SIG-M5 treated with dmso at 0.1 percent for 504 hours (cell line): ENCODE results near the gene SWAP70.
A peak's percentile ranks its signal among the peaks of the same experiment; 100 is the strongest.
"Not testable (repeated sequence)": the region's sequence is repeated elsewhere in the genome, so short reads cannot be mapped to it uniquely, and the experiment has no call there.

ENCODE experiments used
- DNase-seq: peaks from one replicate; lab custom pipeline; 2025; ENCODE audit not compliant: unreplicated experiment; lab: John Stamatoyannopoulos, UW

Gene SWAP70

DNA sequence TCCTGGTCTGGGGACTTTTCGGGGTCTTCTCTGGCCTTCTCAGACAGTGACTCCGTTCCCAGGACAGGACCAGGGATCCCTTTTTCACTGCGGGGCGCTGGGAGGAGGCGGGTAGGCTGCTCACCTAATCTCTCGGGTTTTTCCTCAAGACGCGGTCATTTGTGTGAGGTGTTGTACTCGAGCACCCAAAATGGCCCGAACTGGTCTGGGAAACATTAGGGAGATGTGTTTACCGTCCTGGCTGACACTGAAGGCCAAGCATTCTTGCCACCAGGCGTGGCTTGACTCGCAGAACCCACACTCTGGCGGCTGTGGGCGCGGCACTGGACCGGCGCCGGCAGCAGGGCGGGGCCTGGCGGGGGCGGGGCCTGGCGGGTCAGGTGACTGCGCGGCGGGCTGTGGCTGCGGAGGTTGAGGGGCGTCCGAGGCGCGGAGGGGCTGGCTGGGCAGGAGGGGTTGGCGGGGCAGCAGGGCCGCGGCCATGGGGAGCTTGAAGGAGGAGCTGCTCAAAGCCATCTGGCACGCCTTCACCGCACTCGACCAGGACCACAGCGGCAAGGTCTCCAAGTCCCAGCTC, at the start of gene SWAP70:
SWAP70 (plus strand) TSS at position 379 of the 577 bp plus-strand sequence; CDS start at position 482, 103 bp downstream.
- peak; percentile 61 for DNase-seq

DNA sequence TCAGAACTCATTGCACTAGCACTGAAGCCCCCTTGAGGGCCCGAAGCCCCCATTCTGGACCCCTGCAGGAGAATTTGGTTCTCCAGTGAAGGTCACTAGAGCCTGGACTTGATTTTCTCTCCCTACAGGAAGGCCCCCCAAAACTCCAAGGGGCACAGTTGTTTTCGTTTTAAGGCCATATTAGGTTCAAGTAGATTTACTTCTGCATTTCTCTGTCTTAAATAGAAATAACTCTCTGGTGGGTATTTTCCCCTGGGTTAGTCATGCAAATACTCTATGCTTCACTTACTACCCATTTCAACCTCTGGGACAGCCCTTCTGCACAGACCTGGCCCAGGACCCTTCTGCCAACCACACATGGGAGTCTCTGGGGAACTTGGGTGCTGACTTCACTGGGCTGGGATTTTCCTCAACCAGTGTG, 48.8 kb upstream of the SWAP70 start:
- peak; percentile 64 for DNase-seq

DNA sequence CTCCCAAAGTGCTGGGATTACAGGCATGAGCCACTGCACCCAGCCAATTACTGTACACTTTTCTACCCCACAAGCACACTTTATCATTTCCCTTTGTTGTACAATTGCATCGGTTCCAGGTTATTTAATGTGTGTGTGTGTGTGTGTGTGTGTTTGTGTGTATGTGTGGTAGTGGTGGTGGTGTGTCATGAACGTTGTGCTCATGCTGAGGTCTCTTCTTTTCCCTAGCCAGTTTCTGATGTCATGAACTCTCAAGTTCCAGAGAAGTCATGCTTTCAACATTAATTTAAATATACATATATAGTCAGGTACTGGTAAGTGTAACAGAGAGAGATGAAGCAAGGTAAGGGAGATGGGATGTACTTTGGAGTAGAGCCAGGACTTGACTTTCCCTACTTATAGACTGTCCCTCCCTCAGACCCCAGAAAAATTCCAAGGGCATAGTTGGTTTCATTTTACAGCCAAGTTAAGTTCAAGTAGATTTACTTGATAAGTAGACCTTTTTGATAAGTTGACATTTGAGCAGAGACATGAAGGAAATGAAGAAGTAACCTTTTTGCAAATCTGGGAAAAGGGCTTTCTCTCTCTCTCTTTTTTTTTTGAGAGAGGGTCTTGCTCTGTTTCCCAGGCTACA, 47.7 kb upstream of the SWAP70 start:
- DNase-seq = no peak

DNA sequence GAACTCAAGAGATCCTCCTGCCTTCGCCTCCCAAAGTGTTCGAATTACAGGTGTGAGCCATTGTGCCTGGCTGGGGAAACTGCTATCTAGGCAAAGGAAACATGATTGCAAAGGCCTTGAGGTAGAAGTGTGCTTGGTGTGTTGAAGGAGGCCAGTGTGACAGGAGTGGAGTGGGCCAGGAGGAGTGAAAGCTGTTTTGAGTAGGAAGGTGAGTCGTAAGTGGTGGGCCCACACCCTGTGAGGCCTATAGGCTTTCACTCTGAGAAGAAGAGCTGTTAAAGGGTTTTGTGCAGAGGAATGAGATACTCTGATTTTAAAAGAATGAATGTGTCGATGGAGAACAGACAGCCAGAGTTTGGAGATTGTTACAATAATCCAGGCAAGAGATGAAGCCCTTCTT, 47.0 kb upstream of the SWAP70 start:
- no peak for DNase-seq

GRCh38 chr11:9617940-9618339, 45.9 kb upstream of the SWAP70 start:
- DNase-seq = no peak

DNA sequence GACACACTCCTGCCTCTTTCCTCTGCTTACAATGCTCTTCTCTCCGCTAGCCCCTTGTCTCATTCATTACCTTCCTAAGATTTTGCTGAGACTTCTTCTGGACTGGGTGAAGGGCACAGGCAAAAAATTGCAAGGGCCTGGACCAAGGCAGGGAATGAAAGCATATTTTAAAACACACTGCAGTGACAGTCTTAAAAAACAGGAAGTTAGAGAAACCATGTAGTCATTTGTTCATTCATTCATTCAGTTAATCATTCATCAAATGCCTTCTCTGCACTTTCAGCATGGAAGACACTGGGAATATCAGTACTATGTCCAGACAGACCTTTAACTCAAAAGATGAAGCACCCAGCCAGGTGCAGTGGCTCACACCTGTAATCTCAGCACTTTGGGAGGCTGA, 44.9 kb upstream of the SWAP70 start:
- no peak for DNase-seq

DNA sequence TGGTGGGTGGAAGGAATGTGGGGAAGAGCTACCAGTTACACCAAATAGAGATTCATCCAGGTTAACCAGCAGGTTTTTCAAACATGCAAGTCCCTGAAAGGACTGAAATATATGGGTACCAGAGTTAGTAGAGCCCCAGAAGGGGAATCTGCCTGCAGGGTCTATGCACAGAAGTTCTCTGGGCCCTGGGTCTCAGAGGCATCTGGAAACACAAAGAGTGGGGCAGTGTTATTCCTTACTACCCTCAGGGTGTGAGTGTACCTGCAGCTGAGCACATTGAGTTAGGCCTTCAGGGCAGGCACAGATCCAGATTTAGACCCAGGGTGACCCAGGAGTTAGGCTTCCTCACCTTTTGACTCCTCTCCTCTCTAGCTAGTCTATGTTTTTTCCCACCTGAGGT, 43.9 kb upstream of the SWAP70 start:
- no peak for DNase-seq

GRCh38 chr11:9622353-9622752, 41.5 kb upstream of the SWAP70 start:
- not testable (repeated sequence) for DNase-seq

- not testable (repeated sequence) for DNase-seq
Observed at GRCh38 chr11:9623053-9623452, 40.8 kb upstream of the SWAP70 start.

- no peak for DNase-seq
Observed at GRCh38 chr11:9624448-9624847, 39.4 kb upstream of the SWAP70 start.

DNA sequence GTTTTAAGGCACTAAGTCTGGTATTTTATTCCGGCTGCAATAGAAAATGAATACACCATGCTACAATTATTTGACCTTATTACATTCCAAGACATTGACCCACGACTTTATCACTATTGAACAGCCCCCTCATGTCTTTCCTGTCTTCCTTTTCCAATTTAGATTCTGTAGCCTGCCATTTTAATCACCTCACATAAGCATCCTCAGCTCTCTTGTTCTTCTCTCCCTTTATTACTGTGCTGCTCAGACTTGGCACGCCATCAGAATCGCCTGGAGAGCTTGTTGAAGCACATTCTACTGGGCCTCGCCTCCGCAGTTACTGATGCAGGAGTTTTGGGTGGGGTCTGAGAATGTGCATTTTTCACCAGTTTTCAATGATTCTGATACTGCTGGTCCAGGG, 38.7 kb upstream of the SWAP70 start:
- no peak for DNase-seq

- no peak for DNase-seq
Observed at GRCh38 chr11:9625728-9626127, 38.1 kb upstream of the SWAP70 start.

- no peak for DNase-seq
Observed at GRCh38 chr11:9626496-9627394, 37.1 kb upstream of the SWAP70 start.

- DNase-seq = no peak
Observed at GRCh38 chr11:9629064-9629463, 34.8 kb upstream of the SWAP70 start.

DNA sequence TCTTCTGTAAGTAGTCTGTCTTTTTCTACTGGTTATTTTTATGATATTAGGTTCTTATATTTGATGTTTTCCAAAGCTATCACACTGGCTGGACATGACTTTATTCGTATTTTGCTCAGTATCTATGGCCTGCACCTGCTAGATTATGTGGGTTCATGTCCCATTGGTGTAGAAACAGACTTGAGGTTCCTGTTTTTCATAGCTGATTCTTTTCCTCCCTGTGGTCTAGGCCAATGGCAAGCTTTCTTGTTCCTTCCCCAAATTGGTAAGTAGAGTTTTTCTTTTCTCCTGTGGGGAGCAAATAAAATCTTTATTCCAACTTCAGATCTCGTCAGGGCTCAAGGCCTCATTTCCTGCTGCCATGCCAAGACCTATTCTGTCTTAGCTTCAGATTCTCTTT, 30.2 kb upstream of the SWAP70 start:
- DNase-seq = peak; percentile 53

- DNase-seq = no peak
Observed at GRCh38 chr11:9636691-9637090, 27.2 kb upstream of the SWAP70 start.

- no peak for DNase-seq
Observed at GRCh38 chr11:9639099-9639498, 24.8 kb upstream of the SWAP70 start.

DNA sequence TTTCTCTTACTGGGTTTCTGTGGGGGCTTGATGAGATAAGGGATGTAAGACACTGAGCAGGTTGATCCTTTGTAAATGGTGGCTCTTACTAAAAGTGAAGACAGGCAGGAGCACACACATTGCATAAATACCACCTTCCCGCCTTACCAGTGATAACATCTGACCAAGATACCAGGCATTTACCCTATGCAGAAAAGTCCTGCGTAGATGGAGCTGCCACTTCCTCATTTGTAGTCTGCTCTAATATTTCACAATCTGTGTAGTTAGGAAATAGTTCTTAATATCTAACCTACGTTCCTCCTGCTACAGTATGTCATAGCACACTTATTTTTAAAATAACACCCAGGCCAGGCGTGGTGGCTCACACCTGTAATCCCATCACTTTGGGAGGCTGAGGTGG, 23.9 kb upstream of the SWAP70 start:
- DNase-seq = peak; percentile 97

DNA sequence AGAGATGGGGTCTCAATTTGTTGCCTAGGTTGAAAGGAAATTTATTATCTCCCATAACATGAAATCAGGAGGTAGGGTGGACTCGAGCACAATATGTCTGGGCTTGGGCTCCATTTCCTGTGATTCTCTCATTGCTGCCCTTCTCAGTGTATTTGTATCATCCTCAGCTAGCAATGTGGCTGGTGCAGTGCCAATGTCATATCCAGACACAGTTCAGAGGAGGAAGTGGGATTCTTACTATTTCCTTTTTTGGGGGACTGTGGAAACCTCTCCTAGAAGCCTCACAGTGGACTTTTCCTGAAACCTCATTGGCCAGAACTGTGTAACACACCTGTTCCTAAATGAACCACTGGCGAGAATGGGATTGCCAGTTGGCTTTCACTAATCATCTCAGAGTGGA, 21.0 kb upstream of the SWAP70 start:
- DNase-seq = peak; percentile 20

DNA sequence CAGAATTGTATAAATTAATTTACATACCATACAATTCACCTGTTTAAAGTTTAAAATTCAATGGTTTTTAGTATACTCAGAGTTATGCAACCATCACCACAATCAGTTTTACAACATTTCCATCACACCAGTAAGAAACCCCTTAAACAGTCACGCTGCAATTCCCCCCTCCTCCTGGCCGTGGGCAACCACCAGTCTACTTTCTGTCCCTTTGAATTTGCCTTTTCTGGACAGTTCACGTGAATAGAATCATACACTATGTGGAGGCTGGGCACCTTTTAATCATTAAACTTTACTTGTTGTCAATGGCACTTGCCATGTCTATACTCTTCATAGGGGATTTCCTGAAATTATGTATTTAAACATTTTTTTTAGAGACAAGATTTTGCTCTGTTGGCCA, 20.1 kb upstream of the SWAP70 start:
- peak; percentile 61 for DNase-seq

- DNase-seq = no peak
Observed at GRCh38 chr11:9645881-9646280, 18.0 kb upstream of the SWAP70 start.

DNA sequence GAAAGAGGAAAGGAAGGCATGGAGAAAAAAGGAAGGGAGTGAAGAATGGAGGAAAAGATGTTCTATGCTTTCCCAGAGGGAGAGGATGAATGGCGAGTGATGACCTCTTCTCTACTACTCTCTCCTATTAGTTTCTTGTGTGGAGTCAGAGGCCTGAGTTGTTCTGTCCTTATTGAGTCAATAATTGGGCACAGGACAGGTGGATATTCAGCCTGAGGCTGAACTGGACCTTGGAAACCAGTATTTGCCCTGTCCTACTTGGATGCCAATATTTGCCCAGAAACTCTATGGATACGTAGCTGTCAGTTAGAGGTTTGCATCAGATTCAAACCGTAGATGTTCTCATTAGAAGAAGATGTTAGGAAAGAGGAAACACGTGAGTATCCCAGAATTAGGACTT, 17.6 kb upstream of the SWAP70 start:
- DNase-seq = no peak
